ENCODE results near the gene CFAP210.
A peak's percentile ranks its signal among the peaks of the same experiment; 100 is the strongest.

CFAP210 gene

GRCh38 chr2:169718930-169719504 is 24.8 kb upstream of the CFAP210 start:
- TF ChIP-seq CTCF (IDR thresholded peaks at IDR 0.05; ENCODE audit: low read depth, low read length, missing control alignments), result no peak
- H3K4me3 ChIP-seq (replicated peaks; ENCODE audit: low read depth, low read length), result no peak overlapping the region
- no peak for DNase-seq (ENCODE audit: extremely low read depth, low read depth)

GRCh38 chr2:169717691-169718063 is 23.5 kb upstream of the CFAP210 start:
- TF ChIP-seq CTCF (IDR thresholded peaks at IDR 0.05; ENCODE audit: low read depth, low read length, missing control alignments), result no peak
- no peak overlapping the region for H3K4me3 ChIP-seq (replicated peaks; ENCODE audit: low read depth, low read length)
- DNase-seq (ENCODE audit: extremely low read depth, low read depth), result no peak

GRCh38 chr2:169716938-169717690 is 22.9 kb upstream of the CFAP210 start:
- H3K4me3 ChIP-seq (replicated peaks; ENCODE audit: low read depth, low read length), result no peak overlapping the region
- no peak for DNase-seq (ENCODE audit: extremely low read depth, low read depth)
- no peak for TF ChIP-seq CTCF (IDR thresholded peaks at IDR 0.05; ENCODE audit: low read depth, low read length, missing control alignments)

- H3K4me3 ChIP-seq (replicated peaks; ENCODE audit: low read depth, low read length), result no peak overlapping the region
- no peak for TF ChIP-seq CTCF (IDR thresholded peaks at IDR 0.05; ENCODE audit: low read depth, low read length, missing control alignments)
- DNase-seq (ENCODE audit: extremely low read depth, low read depth), result peak; percentile 96
Observed at GRCh38 chr2:169716238-169716886, 22.2 kb upstream of the CFAP210 start.

GRCh38 chr2:169715379-169716237 is 21.4 kb upstream of the CFAP210 start:
- no peak for DNase-seq (ENCODE audit: extremely low read depth, low read depth)
- no peak for TF ChIP-seq CTCF (IDR thresholded peaks at IDR 0.05; ENCODE audit: low read depth, low read length, missing control alignments)
- peak overlapping the region; percentile 6; the same call in 1 of the 2 replicates for H3K4me3 ChIP-seq (replicated peaks; ENCODE audit: low read depth, low read length)

- no peak overlapping the region for H3K4me3 ChIP-seq (replicated peaks; ENCODE audit: low read depth, low read length)
- TF ChIP-seq CTCF (IDR thresholded peaks at IDR 0.05; ENCODE audit: low read depth, low read length, missing control alignments), result no peak
- DNase-seq (ENCODE audit: extremely low read depth, low read depth), result no peak
Observed at GRCh38 chr2:169714699-169715098, 20.5 kb upstream of the CFAP210 start.

Data from HFF-Myc (cell line).